HT-29 (cell line): ENCODE measurements around the gene DOHH. TPM values are rescaled to one million over a fixed set of nuclear protein-coding genes. Genes with fewer than 3 reads are reported as not detected.
"Not testable (repeated sequence)": the region's sequence is repeated elsewhere in the genome, so short reads cannot be mapped to it uniquely, and the experiment has no call there.

ENCODE experiments used
- DNase-seq: peaks from one replicate; pipeline ENCODE4 v3.0.0-alpha.2; 2015; ENCODE audit warnings: low spot score
- total RNA-seq: library from RNA; depleted of rRNA; stranded (reverse); fragments of >200 nt; shearing (Covaris generic); gene quantifications from 2 replicates; pipeline ENCODE4 v1.2.3, GENCODE V29; 2014

The DOHH gene
- total RNA-seq, 1 experiment from 2014 or later = 46.8 TPM

DNA sequence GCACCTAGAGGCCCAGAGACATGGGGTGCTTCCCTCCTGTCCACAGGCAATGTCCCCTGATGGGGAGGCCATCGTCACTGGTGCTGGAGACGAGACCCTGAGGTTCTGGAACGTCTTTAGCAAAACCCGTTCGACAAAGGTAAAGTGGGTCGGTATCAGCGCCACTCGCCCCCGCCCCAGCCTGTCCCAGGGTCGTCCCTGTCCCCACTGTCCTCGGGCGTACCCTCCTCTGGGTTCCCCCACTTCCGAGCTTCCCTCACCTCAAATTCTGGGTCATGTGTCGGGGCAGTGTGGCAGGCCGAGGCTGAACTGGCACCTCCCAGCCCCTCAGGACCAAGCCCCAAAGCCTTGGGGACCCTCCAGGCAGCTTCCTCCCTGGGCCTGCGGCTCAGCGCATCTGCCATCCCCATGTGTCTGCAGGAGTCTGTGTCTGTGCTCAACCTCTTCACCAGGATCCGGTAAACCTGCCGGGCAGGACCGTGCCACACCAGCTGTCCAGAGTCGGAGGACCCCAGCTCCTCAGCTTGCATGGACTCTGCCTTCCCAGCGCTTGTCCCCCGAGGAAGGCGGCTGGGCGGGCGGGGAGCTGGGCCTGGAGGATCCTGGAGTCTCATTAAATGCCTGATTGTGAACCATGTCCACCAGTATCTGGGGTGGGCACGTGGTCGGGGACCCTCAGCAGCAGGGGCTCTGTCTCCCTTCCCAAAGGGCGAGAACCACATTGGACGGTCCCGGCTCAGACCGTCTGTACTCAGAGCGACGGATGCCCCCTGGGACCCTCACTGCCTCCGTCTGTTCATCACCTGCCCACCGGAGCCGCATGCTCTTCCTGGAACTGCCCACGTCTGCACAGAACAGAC, 34.1 kb upstream of the DOHH start:
- DNase-seq = no peak

DNA sequence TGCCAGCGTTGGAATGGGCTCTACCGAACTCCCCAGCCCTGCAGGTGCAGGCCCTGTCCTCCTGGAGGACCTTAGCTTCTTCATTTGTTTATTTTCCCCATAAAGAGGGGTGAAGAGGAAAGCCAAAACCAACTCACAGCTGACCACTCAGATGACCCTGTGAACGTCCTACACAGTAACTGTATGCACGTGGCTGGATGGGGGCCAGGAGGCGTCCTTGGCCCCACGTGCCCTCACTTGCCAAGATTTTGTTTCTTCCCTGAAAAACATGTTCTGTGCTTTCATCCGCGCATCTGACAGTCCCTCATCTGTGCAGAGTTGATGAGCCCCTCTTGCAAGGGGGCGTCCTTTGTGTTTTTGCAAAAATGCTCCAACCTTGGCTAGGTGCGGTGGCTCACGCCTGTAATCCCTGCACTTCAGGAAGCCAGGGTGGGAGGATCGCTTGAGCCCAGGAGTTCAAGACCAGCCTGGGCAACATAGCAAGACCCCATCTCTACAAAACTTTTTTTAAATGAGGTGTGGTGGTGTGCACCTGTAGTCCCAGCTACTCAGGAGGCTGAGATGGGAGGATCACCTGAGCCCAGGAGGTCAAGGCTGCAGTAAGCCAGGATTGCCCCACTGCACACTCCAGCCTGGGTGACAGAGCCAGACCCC, 33.2 kb upstream of the DOHH start:
- no peak for DNase-seq

GRCh38 chr19:3533033-3533432, 32.6 kb upstream of the DOHH start:
- no peak for DNase-seq

- no peak for DNase-seq
Observed at GRCh38 chr19:3532154-3532786, 31.8 kb upstream of the DOHH start.

- no peak for DNase-seq
Observed at GRCh38 chr19:3531716-3532115, 31.2 kb upstream of the DOHH start.

DNA sequence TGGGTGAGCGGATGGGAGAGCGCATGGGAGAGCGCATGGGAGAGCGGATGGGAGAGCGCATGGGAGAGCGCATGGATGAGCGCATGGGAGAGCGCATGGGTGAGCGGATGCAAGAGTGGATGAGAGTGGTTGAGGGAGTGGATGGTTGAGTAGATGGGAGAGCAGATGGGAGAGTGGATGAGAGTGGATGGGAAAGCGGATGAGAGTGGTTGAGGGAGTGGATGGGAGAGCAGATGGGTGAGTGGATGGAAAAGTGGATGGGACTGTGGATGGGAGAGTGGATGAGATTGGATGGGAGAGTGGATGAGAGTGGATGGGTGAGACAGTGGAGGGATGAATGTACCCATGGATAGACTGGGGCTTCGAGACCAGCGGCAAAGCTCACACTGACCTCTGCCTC, 29.9 kb upstream of the DOHH start:
- no peak for DNase-seq

DNA sequence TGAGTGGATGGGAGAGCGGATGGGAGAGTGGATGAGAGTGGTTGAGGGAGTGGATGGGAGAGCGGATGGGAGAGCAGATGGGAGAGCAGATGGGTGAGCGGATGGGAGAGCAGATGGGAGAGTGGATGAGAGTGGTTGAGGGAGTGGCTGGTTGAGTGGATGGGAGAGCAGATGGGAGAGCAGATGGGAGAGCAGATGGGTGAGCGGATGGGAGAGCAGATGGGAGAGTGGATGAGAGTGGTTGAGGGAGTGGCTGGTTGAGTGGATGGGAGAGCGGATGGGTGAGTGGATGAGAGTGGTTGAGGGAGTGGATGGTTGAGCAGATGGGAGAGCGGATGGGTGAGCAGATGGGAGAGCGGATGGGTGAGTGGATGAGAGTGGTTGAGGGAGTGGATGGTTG, 28.8 kb upstream of the DOHH start:
- DNase-seq = not testable (repeated sequence)

DNA sequence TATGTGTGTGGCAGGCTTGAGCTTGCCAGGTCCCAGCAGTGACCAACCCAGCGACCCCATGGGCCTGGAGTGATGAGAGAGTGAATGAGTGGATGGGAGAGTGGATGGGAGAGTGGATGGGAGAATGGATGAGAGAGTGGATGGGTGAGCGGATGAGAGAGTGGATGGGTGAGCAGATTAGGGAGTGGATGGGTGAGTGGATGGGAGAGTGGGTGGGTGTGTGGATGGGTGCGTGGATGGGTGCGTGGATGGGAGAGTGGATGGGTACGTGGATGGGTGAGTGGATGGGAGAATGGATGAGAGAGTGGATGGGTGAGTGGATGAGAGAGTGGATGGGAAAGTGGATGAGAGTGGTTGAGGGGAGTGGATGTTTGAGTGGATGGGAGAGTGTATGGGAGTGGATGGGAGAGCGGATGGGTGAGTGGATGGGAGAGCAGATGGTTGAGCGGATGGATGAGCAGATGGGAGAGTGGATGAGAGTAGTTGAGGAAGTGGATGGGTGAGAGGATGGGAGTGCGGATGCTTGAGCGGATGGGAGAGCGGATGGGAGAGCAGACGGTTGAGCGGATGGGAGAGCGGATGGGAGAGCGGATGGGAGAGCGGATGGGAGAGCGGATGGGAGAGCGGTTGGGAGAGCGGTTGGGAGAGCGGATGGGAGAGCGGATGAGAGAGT, 28.2 kb upstream of the DOHH start:
- DNase-seq = no peak

DNA sequence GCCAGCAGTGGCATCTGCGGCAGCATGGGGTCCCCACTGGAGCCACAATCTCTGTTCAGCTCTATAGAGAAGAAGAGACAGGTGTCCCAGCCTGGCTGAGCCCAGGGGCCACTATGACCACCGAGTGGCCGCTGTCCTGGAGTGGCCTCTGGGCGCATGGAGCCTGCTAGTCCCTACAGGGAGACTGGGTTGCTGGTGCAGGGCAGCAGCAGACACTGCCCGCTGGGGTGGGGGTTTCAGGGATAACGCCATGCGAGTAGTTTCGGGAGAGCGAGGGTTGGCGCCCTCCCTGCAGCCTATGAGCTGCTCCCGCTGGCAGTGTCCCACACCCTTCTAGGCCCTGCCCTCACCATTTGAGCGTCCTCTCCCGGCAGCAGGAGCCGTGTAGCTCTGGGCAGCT, 27.6 kb upstream of the DOHH start:
- DNase-seq = no peak

DNA sequence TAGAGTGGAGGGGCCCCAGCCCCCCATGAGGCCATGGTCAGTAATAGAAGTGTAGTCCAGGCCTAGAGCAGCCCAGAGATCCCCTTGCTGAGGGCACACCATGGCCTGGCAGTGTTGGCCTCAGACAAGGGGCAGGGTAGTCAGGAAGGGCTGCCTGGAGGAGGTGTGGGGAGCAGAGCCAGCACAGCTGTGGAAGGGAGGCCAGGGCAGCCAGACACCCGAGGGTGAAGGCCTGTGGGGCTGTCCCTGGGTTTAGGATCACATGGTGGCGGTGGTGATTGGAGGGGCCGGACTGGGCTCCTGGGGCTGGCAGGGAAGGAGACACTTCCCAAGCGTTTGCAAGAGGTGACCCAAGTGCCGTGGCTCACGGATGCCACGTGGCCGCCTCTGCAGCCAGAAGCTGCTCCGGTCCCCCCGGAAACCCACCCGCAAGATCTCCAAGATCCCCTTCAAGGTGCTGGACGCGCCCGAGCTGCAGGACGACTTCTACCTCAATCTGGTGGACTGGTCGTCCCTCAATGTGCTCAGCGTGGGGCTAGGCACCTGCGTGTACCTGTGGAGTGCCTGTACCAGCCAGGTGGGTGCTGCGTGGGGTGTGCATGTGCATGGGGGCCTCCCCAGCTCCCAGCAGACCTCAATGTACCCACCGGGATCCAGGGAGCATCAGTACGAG, 26.9 kb upstream of the DOHH start:
- no peak for DNase-seq

DNA sequence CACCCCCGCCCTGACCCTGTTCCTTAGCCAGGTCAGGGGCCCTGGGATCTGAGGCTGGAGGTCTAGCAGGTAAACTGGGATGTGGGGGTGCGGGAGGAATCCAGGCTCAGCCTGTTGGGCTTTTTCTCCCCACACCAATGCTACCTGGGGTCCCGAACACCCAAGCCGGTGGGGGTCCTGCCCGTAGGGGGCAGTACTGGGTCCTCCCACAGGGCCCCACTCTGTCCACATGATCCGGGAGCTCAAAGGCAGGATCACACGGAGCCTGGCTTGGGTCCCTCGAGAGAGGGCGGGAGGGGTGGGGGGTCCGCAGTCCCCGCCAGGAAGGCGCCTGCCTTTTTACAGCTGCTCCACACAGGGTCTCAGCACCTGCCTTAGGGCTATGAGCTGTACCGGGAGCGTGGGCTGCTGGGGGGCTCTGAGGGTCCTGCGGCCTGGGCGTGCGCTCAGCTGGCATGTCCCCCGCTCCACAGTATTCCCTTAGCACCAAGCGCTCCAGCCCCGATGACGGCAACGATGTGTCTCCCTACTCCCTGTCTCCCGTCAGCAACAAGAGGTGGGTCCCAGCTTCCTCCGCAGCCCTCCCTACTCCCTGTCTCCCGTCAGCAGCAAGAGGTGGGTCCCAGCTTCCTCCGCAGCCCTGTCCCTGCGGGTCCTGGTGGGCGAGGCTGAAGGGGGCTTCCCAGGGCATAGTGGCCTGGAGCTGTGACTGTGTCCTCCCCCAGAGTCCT, 26.2 kb upstream of the DOHH start:
- DNase-seq = no peak

- no peak for DNase-seq
Observed at GRCh38 chr19:3524904-3525451, 24.5 kb upstream of the DOHH start.

- no peak for DNase-seq
Observed at GRCh38 chr19:3524078-3524842, 23.8 kb upstream of the DOHH start.

- no peak for DNase-seq
Observed at GRCh38 chr19:3523361-3524077, 23.0 kb upstream of the DOHH start.

DNA sequence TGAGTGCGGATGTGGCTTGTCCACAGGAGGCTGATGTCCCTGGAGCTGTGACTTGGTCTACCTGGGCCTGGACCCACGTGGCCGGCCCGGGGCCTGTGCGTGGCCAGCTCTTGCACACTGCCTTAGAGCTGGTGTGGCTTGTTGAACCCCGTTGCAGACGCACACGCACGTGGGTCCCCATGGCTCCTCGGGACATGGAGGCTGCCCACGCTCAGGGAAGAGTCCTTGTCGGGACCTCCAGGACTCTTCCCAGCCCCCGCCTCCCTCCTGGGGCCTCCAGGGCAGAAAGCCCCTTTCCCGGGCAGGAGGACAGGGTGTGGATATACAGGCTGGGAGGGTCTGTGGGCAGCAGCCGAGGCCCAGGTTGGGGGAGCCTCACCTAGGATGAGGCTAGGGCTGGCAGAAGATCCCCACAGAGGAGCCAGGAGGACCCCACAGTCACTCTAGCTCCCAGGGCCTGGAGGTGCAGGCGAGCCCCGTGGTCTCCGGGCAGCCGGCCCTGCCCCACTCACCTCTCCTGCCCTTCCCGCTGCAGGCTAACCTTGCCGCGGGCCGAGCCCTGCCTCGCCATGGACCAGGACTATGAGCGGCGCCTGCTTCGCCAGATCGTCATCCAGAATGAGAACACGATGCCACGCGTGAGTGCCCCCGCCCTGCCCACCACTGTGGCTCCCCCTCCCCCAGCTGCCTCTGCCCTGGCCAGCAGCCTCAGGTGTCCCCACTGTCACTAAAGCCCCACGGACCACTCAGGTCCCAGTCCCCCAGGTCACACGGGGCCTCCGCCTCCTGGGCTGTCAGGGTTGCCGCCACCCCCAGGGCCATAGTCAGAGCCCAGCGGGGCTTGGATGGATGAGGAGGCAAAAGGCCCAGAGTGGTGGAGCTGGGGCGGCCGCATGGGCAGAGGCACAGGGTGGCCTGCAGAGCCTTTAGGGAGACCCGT, 22.2 kb upstream of the DOHH start:
- DNase-seq = no peak

GRCh38 chr19:3521104-3521445, 20.6 kb upstream of the DOHH start:
- DNase-seq = no peak

DNA sequence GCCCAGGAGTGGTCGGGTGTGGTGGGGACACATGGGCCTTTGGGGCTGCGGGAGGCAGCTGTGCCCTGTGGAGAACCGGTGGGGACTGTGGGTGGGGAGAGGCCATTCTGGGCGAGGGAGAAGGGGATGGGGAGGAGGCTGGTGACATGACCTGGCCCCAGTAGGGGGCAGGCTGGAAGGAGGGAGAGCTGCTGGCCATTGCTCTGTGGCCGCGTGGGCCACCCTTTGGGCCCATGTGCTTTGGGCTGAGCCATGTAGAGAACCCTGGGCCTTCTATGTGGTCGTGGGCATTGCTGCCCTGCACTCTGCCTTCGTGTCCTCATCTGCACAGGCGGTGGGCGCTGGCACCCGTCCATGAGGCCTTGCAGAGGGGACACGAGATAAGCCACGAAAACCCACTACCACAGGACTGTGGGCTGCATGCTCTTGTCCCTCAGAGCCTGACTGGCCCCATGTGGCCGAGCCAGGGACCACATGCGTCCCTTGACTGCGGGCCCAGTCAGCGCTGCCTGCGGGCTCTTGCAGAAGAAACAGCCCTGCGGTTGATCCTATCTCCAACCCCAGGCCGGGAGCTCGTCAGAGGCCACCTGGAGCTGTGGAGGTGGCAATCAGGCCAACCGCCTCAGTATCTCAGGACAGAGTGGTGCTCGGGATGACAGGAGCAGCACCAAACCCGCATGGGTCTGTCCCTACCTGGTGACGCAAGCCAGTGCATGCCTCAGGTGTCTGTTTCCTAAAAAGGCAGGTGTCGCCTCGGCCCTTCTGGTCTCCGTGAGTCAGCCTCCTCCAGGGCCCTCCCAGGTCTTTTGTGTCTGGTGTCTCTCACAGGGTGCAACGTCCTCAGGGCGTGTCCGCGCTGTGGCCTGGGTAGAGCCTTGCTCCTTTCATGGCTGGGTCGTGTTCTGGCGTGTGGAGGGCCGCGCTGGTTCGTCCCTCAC, 20.0 kb upstream of the DOHH start:
- DNase-seq = no peak
